ENCODE measurements around the gene CRLF3.
"Not testable (repeated sequence)": the region's sequence is repeated elsewhere in the genome, so short reads cannot be mapped to it uniquely, and the experiment has no call there.

The CRLF3 gene

GRCh38 chr17:30794372-30794771 lies 30.1 kb downstream of the CRLF3 start:
- TF ChIP-seq, protein P1, sequence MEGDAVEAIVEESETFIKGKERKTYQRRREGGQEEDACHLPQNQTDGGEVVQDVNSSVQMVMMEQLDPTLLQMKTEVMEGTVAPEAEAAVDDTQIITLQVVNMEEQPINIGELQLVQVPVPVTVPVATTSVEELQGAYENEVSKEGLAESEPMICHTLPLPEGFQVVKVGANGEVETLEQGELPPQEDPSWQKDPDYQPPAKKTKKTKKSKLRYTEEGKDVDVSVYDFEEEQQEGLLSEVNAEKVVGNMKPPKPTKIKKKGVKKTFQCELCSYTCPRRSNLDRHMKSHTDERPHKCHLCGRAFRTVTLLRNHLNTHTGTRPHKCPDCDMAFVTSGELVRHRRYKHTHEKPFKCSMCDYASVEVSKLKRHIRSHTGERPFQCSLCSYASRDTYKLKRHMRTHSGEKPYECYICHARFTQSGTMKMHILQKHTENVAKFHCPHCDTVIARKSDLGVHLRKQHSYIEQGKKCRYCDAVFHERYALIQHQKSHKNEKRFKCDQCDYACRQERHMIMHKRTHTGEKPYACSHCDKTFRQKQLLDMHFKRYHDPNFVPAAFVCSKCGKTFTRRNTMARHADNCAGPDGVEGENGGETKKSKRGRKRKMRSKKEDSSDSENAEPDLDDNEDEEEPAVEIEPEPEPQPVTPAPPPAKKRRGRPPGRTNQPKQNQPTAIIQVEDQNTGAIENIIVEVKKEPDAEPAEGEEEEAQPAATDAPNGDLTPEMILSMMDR (IDR thresholded peaks at IDR 0.05; ENCODE audit: low read depth, low read length) = no peak

DNA sequence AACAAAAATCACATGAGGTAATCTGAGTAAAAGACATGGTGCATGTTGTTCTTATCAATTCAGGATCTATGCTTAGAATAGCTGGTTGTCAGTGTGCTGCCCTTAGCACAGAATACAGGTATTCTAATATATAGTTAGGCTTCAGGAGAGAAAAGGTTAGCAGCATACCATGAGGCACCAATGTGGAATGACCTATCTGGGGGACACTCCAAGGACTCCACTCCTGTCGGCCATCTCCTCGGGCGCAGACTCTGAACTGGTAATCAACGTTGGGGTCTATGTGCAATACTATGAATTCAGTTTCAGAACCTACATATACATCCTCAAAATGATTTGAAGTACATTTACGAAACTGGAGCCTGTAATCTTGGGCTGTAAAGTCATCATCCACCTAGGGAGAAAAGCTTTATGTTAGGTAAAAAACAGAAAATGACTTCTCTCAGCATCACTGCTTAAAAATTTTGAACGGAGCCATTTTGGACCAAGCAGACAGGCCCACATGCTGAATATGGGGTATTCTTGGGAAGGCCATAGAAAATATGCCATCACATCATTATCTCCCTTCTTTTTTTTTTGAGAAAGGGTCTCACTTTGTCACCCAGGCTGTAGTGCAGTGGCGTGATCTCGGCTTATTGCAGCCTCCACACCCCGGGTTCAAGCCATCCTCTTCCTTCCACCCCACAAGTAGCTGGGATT lies 31.1 kb downstream of the CRLF3 start:
- H3K4me3 ChIP-seq (ENCODE audit: low read depth, low read length) = no peak overlapping the region
- TF ChIP-seq, protein P1 (IDR thresholded peaks at IDR 0.05; ENCODE audit: low read depth, low read length) = no peak

More at GRCh38 chr17:30794372-30794771, 30.1 kb downstream of the CRLF3 start:
- no peak overlapping the region for H3K4me3 ChIP-seq (ENCODE audit: low read depth, low read length)

DNA sequence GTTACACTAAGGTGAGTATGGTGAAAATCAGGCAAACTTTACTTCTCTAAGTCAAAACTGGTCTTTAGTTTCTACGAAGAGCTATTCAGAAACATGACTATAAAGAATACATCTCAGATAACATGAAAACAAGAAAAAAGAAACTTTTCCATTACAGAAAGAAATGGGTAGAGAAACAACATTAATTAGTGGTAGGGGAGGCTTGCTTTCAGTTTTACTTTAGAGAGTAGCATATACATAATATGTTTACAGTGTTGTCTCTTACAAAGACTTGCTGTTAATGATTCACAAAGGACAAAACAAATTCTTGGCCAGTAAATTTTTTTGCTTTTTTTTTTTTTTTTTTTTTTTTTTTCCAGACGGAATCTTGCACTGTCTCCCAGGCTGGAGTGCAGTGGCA lies 34.2 kb downstream of the CRLF3 start:
- no peak overlapping the region for H3K4me3 ChIP-seq (ENCODE audit: low read depth, low read length)
- TF ChIP-seq, protein P1 (IDR thresholded peaks at IDR 0.05; ENCODE audit: low read depth, low read length) = no peak

DNA sequence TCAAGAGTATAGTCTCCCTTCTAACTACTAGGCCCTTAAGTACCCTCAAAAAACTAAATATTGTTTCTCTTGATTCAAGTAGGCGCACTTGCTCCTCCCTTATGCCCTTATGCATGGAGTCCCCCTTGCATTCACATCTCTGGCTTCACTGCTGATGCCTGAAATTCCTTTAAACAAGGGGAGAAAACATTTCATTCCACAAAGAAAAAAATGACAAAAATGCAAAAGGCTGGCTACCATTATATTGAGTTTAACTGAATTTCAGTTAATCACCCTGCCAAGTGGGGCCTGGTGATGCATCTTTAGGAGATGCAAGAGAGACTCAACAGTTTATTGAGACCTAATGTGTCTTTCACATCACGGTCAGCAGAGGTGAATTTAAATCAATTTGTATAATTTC lies 35.6 kb downstream of the CRLF3 start:
- no peak overlapping the region for H3K4me3 ChIP-seq (ENCODE audit: low read depth, low read length)
- TF ChIP-seq, protein P1 (IDR thresholded peaks at IDR 0.05; ENCODE audit: low read depth, low read length) = no peak

DNA sequence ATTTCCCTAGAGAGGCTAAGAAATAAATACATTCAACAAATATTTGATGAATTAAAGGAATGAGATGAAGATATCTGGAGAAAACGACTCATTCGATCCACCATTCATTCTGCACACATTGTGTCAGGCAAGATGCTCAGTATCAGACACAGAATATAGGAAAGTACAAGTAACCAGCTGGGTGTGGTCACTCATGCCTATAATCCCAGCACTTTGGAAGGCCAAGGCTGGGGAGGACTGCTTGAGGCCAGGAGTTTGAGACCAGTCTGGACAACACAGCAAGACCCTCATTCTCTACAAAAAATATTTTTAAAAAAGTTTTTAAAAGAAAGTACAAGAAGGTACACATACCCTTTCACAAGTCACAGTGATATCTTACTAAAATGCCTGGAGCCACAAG lies 42.3 kb downstream of the CRLF3 start:
- TF ChIP-seq, protein P1 (IDR thresholded peaks at IDR 0.05; ENCODE audit: low read depth, low read length) = no peak
- H3K4me3 ChIP-seq (ENCODE audit: low read depth, low read length) = no peak overlapping the region

- TF ChIP-seq, protein P1 (IDR thresholded peaks at IDR 0.05; ENCODE audit: low read depth, low read length) = no peak
- H3K4me3 ChIP-seq (ENCODE audit: low read depth, low read length) = no peak overlapping the region
These were observed 44.1 kb downstream of the CRLF3 start for GRCh38 chr17:30780343-30780742.

DNA sequence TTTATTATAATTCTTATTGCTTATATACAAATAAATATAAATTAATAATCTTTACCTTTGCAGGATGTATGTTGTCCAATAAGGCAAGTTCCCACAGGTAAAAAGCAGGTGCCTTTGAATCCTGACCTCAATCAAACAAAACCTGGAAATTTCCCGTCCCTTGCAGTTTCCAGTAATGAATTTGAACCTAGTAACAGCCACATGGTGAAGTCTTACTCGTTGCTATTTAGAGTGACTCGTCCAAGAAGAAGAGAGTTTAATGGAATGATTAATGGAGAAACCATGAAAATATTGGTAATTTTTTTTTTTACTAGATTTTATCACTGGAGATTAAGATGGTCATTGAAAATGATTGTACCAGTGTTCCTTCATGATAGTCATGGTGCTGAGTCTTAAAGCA lies 55.7 kb downstream of the CRLF3 start:
- not testable (repeated sequence) for H3K4me3 ChIP-seq (ENCODE audit: low read depth, low read length)

DNA sequence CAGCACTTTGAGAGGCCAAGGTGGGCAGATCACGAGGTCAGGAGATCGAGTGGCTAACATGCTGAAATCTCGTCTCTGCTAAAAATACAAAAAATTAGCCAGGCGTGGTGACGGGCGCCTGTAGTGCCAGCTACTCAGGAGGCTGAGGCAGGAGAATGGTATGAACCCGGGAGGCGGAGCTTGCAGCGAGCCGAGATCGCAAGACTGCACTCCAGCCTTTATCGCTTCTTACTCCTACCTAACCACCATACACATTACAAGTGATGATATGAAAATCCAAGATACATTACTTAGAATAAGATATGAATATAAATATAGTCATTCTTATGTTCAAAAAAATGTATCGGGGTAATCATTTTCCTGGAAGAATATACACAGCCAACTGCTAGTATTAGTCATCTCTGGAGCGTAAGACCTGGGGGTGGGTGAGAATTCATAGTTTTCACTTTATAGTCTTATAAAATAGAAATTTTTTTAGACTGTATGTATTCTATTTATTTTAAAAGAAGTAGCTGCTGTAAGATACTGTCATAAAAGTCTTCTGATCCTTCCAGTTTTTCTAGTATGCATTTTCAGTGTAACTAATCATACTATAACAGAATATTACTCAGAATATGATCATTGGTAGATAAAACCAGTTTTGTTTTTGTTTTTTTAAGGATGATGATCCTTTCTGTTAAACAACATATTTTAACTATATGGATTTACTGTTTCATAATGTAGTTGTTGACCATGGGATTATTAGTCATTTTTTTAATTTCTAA lies 56.7 kb downstream of the CRLF3 start:
- not testable (repeated sequence) for H3K4me3 ChIP-seq (ENCODE audit: low read depth, low read length)
